Uterus (tissue), 2 donors: ENCODE measurements around the gene GH1.

Source experiments
- POLR2A ChIP-seq, 2 donors: fragments of 450-650 bp; IDR thresholded peaks; one replicate each; pipeline ENCODE4 v1.6.1; 2016; ENCODE audit warnings: antibody characterized with exemption in 2 of 2, mild to moderate bottlenecking in 1 of 2, moderate library complexity in 1 of 2
- TF ChIP-seq, protein P1 (sequence below), 4 experiments: fragments of 200-600 bp in 2 of 4; fragments of 450-650 bp in 2 of 4; sonication (generic) in 2 of 4; IDR thresholded peaks; one replicate each; pipeline ENCODE4 v1.5.1; 2016 to 2019; ENCODE audit warnings: antibody characterized with exemption in 4 of 4, mild to moderate bottlenecking in 2 of 4, moderate library complexity in 1 of 4

GRCh38 chr17:63939884-63940283, 21.2 kb upstream of the GH1 start:
- TF ChIP-seq, protein P1, sequence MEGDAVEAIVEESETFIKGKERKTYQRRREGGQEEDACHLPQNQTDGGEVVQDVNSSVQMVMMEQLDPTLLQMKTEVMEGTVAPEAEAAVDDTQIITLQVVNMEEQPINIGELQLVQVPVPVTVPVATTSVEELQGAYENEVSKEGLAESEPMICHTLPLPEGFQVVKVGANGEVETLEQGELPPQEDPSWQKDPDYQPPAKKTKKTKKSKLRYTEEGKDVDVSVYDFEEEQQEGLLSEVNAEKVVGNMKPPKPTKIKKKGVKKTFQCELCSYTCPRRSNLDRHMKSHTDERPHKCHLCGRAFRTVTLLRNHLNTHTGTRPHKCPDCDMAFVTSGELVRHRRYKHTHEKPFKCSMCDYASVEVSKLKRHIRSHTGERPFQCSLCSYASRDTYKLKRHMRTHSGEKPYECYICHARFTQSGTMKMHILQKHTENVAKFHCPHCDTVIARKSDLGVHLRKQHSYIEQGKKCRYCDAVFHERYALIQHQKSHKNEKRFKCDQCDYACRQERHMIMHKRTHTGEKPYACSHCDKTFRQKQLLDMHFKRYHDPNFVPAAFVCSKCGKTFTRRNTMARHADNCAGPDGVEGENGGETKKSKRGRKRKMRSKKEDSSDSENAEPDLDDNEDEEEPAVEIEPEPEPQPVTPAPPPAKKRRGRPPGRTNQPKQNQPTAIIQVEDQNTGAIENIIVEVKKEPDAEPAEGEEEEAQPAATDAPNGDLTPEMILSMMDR (IDR thresholded peaks at IDR 0.05), result no peak
- no peak for TF ChIP-seq POLR2A (IDR thresholded peaks at IDR 0.05)
